Glomerular endothelial cell (primary cell): ENCODE results near the gene IGF1R. TPM values are rescaled to one million over a fixed set of nuclear protein-coding genes. Genes with fewer than 3 reads are reported as not detected.
A peak's percentile ranks its signal among the peaks of the same experiment; 100 is the strongest.

Experiments used
- DNase-seq: peaks from one replicate; pipeline ENCODE4 v3.0.0-alpha.2; 2011; ENCODE audit warnings: low read depth, low spot score; ENCODE audit errors: extremely low read depth
- total RNA-seq: library from RNA; depleted of rRNA; stranded (reverse); fragments of >200 nt; gene quantifications from 2 replicates; pipeline ENCODE4 v1.2.3, GENCODE V29; 2015

Gene IGF1R
- total RNA-seq, 1 donor from 2014 or later, result 57.9 TPM

DNA sequence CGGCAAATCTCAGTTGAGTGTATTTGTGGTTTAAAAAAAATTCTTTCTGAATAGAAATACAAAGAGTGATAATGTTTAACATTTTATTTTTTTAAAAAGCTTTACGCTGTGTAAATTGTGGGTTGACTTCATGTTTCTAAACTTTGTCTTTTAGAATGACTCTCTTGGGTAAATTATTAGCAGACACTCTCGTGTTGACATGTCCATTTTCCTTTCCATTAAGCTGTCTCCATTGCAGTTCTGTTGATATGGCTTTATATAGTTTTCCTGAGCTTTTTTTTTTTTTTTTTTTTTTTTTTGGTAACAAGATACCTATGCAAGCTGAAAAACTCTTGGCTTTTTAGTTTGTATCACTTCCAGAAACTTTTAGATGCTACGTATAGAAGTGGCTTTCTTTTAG lies 92.6 kb downstream of the IGF1R start:
- DNase-seq, result no peak

- no peak for DNase-seq
These were observed 94.8 kb downstream of the IGF1R start for GRCh38 chr15:98743177-98743576.

GRCh38 chr15:98744506-98744905 lies 96.2 kb downstream of the IGF1R start:
- DNase-seq, result no peak

- no peak for DNase-seq
These were observed 96.8 kb downstream of the IGF1R start for GRCh38 chr15:98745179-98745578.

DNA sequence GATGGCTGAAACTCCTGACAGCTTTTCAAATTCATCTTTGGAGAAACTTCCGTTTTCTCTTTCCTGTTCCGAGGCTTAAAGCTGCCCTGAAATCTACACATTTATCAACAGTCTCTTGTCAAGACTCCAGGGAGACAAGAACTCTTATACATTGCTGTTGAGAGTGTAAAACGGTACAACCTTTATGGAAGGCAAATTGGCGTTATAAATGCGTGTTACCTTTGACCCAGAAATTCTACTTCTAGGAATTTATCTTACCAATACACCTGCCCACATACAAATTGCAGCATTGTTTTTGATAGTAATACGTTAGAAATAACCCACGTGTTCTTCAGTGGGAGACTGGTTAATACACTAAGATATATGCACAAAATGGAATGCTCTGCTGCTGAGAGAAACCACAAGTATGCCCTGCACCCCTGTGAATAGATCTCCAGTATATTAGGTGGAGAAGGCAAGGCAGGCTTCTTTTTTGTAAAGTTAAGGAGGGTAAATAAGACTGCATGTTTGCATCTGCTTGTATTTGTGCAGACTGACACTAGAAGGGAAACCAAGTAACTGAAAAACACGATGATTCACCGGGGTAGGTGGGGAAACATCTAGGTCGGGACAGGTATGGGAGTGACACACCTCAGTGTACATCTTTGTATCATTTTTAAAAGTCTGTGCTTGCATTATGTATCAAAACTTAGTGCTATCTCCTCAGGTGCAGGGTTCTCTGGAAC lies 97.5 kb downstream of the IGF1R start:
- no peak for DNase-seq

- DNase-seq, result no peak
These were observed 98.2 kb downstream of the IGF1R start for GRCh38 chr15:98746375-98747155.

DNA sequence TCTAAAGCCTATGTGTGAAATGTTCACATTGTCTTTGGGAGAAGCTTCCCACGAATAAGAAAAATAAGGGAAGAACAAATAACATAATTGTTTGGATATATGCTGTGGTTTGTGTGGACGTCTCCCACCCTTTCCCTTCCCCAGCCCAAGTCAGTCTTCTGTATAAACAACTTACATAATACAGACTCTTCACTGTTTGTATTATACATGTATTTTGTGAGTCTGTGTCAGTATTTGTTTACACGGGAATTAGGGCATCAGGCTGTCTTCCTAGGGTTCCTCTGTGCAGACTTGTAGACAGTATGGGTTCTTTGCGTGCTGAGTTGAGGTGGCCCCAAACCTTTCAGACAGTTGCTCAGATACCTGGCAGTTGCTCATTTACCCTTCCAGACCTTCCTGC lies 103.4 kb downstream of the IGF1R start:
- no peak for DNase-seq

GRCh38 chr15:98753726-98754656 lies 105.7 kb downstream of the IGF1R start:
- peak; percentile 14 for DNase-seq

GRCh38 chr15:98754657-98755022 lies 106.3 kb downstream of the IGF1R start:
- DNase-seq, result no peak

GRCh38 chr15:98755138-98755537 lies 106.8 kb downstream of the IGF1R start:
- no peak for DNase-seq

DNA sequence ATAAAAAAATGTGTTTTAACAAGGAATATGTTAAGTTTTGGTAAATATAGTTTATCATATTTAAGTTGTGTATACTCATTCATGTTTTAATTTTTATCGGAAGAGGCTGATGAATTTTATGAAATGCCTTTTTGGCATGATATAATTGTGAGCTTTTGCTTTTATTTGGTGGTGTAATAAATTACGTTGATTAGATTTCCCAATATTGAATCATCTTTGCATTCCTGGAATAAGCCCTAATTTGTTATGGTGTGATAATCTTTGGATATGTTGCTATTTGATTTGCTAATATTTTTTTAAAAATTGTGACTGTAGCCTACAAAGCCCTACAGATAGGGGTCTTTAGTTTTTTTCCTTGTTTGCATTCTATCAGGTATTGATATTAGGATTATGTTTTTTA lies 107.4 kb downstream of the IGF1R start:
- no peak for DNase-seq

- DNase-seq, result no peak
These were observed 109.9 kb downstream of the IGF1R start for GRCh38 chr15:98758224-98758623.

DNA sequence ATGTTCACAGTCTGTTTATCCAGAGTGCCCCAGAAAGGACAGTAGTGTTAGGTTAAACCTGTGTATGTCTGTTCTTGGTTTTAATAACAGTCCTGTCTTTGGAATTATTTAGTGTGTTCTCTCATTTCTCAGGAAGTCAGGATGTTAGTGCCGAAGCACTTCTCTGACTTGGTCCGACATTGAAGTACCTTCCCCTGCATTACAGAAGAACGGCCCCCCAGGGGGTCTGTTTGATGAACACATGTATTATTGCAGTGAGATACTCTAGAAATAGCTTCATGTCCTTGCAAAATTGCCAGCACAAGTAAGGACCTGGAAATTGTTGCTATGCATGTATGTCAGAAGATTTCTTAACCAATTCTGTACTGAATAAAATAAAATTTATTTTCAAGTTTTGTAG lies 110.9 kb downstream of the IGF1R start:
- DNase-seq, result no peak

GRCh38 chr15:98760112-98760826 lies 111.9 kb downstream of the IGF1R start:
- DNase-seq, result no peak

DNA sequence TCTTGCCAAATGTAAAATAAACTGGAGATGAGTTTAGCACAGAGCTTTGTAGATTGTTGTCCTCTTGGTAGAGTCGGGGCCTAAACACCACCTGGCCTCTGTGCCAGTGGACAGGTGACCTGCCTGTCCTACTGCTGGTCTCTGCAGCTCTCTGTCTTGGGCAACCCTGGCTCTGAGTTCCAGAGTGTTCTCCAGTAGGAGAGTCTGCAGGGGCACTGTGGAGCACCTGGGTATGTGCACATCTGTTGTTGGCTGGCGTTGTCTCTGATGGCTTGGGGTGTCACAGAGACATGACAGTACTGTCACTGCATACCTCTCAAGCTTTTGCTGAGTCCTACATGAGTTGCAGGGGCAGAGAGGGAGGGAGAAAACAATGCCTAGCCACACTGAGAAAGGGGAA lies 112.6 kb downstream of the IGF1R start:
- DNase-seq, result no peak

DNA sequence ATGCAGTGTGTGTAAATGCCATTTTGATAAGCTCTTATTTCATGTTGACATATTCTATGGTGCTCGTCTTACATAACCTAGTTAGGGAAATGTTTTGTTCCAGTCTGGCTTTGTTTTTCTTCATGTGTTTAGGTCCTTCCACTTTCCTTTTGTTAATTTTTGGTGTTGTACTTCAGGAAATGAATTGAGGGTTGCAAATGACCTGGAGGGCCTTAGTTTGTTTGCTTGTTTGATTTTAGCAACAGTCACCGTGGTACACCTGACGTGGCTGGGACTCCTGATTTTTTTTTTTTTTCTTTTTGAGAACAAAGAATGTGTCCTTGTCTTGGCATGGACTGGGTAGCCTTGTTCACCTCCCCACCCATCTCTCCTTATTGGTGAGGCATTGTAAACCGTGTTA lies 114.8 kb downstream of the IGF1R start:
- no peak for DNase-seq

DNA sequence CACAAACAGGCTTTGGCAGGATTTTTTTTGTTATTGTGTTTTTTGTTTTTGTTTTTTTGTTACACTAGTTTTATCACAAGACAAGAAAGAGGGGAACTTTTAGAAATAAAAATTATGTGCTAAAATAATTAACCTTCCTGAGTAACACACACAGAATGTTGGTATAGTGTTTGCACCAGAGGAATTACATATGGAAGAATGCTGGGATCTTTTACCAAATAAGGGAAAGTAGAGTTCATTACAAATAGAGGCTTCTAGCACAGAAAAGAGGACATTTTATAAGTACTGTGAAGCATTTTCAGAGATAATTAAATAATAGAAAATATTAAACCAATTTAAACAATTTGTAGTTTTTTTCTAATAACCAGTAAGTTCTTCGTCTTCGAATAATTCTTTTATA lies 116.0 kb downstream of the IGF1R start:
- DNase-seq, result no peak

GRCh38 chr15:98765610-98766009 lies 117.3 kb downstream of the IGF1R start:
- DNase-seq, result no peak

DNA sequence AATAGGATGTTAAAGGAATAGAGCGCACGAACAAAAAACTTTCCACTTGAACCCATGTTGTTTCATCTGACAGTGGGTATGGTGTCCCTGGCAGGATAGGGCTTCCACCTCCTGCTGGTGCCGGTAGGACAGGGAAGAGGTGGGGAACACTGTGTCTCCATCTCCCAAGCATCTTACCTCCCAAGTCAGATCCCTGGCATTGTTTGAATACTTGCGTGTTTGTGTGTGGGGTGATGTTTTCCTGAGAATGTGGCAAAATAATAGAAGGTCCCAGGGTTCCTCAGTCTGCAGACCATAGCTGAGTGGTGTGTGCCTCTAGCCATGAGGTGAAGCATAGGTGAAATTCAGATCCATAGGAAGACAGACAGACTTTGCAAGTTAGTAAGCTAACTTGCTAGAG lies 119.4 kb downstream of the IGF1R start:
- no peak for DNase-seq

- no peak for DNase-seq
These were observed 121.5 kb downstream of the IGF1R start for GRCh38 chr15:98769867-98770266.

DNA sequence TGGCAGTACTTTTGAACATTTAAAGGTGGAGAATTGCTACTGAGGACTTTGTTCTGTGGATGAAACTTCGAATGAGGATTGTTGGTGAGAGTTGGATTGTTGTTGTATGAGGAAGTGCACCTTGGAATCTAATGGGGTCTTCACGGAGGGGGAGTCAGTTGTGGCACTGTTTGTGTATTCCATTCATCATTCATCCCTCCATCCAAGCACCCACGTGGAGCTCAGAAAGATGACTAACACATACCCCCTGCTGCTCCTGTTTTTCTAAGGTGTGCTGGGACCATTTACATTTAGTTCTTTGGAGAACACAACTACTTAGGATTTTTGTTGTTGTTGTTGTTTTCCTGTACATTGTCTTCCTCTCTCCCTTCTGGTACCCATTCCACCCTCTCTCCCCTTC lies 122.6 kb downstream of the IGF1R start:
- DNase-seq, result no peak
